RWPE2 (cell line): ENCODE data around the gene PIGV.
"Not testable (repeated sequence)": the region's sequence is repeated elsewhere in the genome, so short reads cannot be mapped to it uniquely, and the experiment has no call there.

Experiments
- ATAC-seq: fragments of 200-7000 bp; cut with Tn5 transposase; 3 replicates; pipeline ENCODE4 v1.9.1; 2021; ENCODE audit warnings: low read depth
- DNase-seq: peaks from one replicate; pipeline ENCODE4 v3.0.0-alpha.2; 2020; ENCODE audit warnings: low spot score
- H3K27ac ChIP-seq: fragments of 450-650 bp; 2 replicates; pipeline ENCODE4 v1.5.1; 2017; ENCODE audit warnings: mild to moderate bottlenecking; ENCODE audit not compliant: poor library complexity, severe bottlenecking
- H3K27me3 ChIP-seq: fragments of 250-450 bp; sonication (Bioruptor Pico); 2 replicates; pipeline ENCODE4 v1.5.1; 2021; ENCODE audit warnings: mild to moderate bottlenecking, moderate library complexity; ENCODE audit not compliant: insufficient read depth, poor library complexity, severe bottlenecking
- H3K36me3 ChIP-seq: fragments of 250-450 bp; sonication (Bioruptor Pico); 2 replicates; pipeline ENCODE4 v1.5.1; 2020; ENCODE audit warnings: low read depth, mild to moderate bottlenecking, moderate library complexity
- H3K4me1 ChIP-seq: fragments of 250-450 bp; sonication (Bioruptor Pico); 2 replicates; pipeline ENCODE4 v1.5.1; 2021; ENCODE audit warnings: mild to moderate bottlenecking, moderate library complexity; ENCODE audit not compliant: insufficient read depth, poor library complexity, severe bottlenecking
- H3K4me3 ChIP-seq: fragments of 250-450 bp; sonication (Bioruptor Pico); 2 replicates; pipeline ENCODE4 v1.5.1; 2021; ENCODE audit warnings: mild to moderate bottlenecking, moderate library complexity; ENCODE audit not compliant: severe bottlenecking
- H3K9me3 ChIP-seq: fragments of 250-450 bp; sonication (Bioruptor Pico); 2 replicates; pipeline ENCODE4 v1.5.1; 2021; ENCODE audit warnings: mild to moderate bottlenecking, moderate library complexity; ENCODE audit not compliant: severe bottlenecking
- CTCF ChIP-seq: fragments of 450-650 bp; IDR thresholded peaks from one replicate; pipeline ENCODE4 v1.5.1; 2017; ENCODE audit warnings: mild to moderate bottlenecking, moderate library complexity; ENCODE audit not compliant: poor library complexity, severe bottlenecking

PIGV gene

DNA sequence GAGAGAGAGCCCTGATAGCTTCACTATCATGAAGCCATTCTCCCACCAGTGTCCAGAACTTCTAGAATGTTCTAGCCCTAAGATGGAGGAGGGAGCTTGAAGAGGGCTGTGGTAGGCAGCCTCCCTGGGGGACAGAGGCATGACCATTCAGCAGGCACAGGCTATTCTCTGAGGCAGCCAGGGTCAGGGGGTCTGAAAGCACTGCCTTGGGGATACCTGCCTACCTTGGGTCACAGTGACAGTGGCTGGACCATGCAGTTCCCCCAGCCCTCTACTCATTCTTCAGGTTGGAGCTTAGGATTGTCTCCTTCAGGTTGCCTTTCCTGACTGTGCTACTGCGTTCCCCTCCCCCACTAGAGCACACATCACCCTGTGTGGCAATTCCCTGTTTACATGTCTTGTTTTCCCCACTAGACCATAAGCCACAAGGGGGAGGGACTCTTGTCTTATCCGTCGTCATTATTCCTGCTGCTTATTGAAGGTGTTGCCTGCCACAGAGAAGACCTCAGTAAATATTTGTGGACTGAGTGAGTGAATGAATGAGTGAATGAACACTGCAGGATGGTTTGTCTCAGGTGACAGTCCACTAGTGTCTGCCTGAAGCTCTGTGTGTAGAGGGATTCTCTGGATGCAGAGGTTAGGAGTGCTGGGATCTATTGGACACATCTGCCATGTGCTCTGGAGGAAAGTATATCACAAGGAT, 43.9 kb downstream of the PIGV start:
- ATAC-seq (no peak), DNase-seq (no peak)
- no peak overlapping the region for H3K27ac ChIP-seq
- TF ChIP-seq CTCF, result no peak
- no peak overlapping the region for H3K4me3 ChIP-seq
- H3K27me3 ChIP-seq, result no peaks in the 10 kb centered on the region
- no peaks in the 10 kb centered on the region for H3K9me3 ChIP-seq
- H3K4me1 ChIP-seq, result no peaks in the 10 kb centered on the region
- peaks cover 34% of the 10 kb centered on the region for H3K36me3 ChIP-seq

DNA sequence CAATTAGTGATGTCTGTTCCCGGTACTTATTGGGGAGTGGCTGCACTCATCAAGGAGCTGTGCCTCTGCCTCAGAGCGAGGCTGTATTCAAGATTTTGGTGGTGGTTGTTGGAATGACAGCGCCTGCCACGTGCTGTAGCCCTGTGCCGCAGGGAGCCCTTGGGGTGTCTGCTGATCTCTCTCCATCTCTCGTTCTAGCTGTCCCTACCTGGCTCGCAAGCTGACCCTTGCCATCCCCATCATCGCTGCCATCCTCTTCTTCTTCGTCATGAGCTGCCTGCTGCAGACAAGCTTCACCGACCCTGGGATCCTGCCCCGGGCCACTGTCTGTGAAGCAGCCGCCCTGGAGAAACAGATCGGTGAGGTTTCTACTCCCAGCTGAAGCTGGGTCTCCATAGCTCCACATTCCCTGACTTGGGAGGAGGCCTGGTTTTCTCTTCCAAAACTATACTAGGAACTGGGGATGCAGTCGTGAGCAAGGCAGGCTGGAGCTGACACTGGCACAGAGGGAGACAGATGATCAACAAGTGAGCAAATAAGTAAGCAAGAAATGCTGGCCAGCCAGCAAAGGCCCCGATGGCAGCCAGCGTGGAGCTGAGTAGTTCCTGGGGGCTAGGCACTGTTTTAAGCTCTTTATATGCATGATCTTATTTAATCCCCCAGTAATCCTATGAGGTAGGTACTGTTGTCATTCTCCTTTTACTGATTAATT, 44.7 kb downstream of the PIGV start:
- no peak overlapping the region for H3K27ac ChIP-seq
- no peak overlapping the region for H3K4me3 ChIP-seq
- DNase-seq (no peak), ATAC-seq (no peak)
- no peaks in the 10 kb centered on the region for H3K4me1 ChIP-seq
- no peaks in the 10 kb centered on the region for H3K27me3 ChIP-seq
- H3K9me3 ChIP-seq, result no peaks in the 10 kb centered on the region
- peaks cover 38% of the 10 kb centered on the region for H3K36me3 ChIP-seq
- TF ChIP-seq CTCF, result no peak

- peaks cover 42% of the 10 kb centered on the region for H3K36me3 ChIP-seq
- no peaks in the 10 kb centered on the region for H3K27me3 ChIP-seq
- DNase-seq (no peak), ATAC-seq (no peak)
- H3K4me3 ChIP-seq, result no peak overlapping the region
- no peaks in the 10 kb centered on the region for H3K4me1 ChIP-seq
- TF ChIP-seq CTCF, result no peak
- no peaks in the 10 kb centered on the region for H3K9me3 ChIP-seq
- no peak overlapping the region for H3K27ac ChIP-seq
Measured at GRCh38 chr1:26833432-26834405, 46.0 kb downstream of the PIGV start.

DNA sequence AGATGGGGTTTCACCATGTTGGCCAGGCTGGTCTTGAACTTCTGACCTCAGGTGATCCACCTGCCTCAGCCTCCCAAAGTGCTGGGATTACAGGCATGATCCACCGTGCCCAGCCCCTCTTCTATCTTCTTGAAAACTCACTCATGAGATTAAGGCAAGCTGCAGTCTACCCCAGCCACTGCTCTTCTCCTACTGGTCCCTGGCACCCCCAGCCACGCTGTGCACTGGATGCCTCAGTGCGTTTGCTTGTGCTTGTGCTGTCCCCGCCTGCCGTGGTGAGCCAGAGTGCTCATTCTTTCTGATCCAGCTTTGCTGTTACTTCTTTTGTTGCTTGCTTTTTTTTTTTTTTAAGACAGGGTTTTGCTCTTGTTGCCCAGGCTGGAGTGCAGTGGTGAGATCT, 49.9 kb downstream of the PIGV start:
- ATAC-seq, H3K27me3 ChIP-seq, H3K4me1 ChIP-seq, DNase-seq, H3K27ac ChIP-seq, H3K4me3 ChIP-seq, H3K9me3 ChIP-seq: not testable (repeated sequence)
- H3K36me3 ChIP-seq, result peaks cover 42% of the 10 kb centered on the region
